OCI-LY3 (cell line): Measurements from ENCODE around the gene ZBTB7C.

ENCODE experiments used
- H2AFZ ChIP-seq: fragments of 200-600, 300-600 bp; shearing (Covaris generic); 2 replicates; pipeline ENCODE4 v1.6.0; 2014; ENCODE audit warnings: antibody characterized with exemption, low read depth, low read length
- H3K27ac ChIP-seq: fragments of 200-600, 300-600 bp; sonication (generic); 2 replicates; pipeline ENCODE4 v1.5.1; 2014; ENCODE audit warnings: mild to moderate bottlenecking, low read length, moderate library complexity, mixed read lengths
- H3K27me3 ChIP-seq: fragments of 200-600, 300-600 bp; sonication (generic); 2 replicates; pipeline ENCODE4 v1.6.1; 2014; ENCODE audit warnings: low read depth, low read length, mixed read lengths
- H3K36me3 ChIP-seq: fragments of 200-600, 300-600 bp; sonication (generic); replicated peaks from 2 replicates; pipeline ENCODE3; 2014; ENCODE audit warnings: low read depth, low read length, mixed read lengths
- H3K4me1 ChIP-seq: fragments of 300-600, 200-600 bp; sonication (generic); 2 replicates; pipeline ENCODE4 v1.6.1; 2014; ENCODE audit warnings: low read length, mixed read lengths
- H3K4me2 ChIP-seq: fragments of 200-600, 300-600 bp; sonication (generic); 2 replicates; pipeline ENCODE4 v1.6.1; 2014; ENCODE audit warnings: low read length, mixed read lengths
- H3K4me3 ChIP-seq: fragments of 300-600, 200-600 bp; sonication (generic); 2 replicates; pipeline ENCODE4 v1.5.1; 2014; ENCODE audit warnings: antibody characterized with exemption, mild to moderate bottlenecking, low read length, moderate library complexity
- H3K79me2 ChIP-seq: fragments of 300-600, 200-600 bp; shearing (Covaris generic); 2 replicates; pipeline ENCODE4 v1.6.1; 2014; ENCODE audit warnings: mild to moderate bottlenecking, low read length, mixed read lengths
- H3K9ac ChIP-seq: fragments of 300-600, 200-600 bp; shearing (Covaris generic); 2 replicates; pipeline ENCODE4 v1.6.0; 2014; ENCODE audit warnings: mild to moderate bottlenecking, low read length, moderate library complexity
- H3K9me3 ChIP-seq: fragments of 200-600, 300-600 bp; shearing (Covaris generic); 2 replicates; pipeline ENCODE4 v1.6.1; 2014; ENCODE audit warnings: low read length, mixed read lengths; ENCODE audit not compliant: insufficient read depth
- H4K20me1 ChIP-seq: fragments of 200-600, 300-600 bp; sonication (generic); 2 replicates; pipeline ENCODE4 v1.6.1; 2016; ENCODE audit warnings: low read length, mixed read lengths; ENCODE audit not compliant: insufficient read depth
- EZH2phosphoT487 ChIP-seq: fragments of 200-600 bp; shearing (Covaris generic); IDR thresholded peaks from 2 replicates; pipeline ENCODE4 v1.6.1; 2018; ENCODE audit warnings: antibody characterized with exemption, mixed run types, low read depth
- TF ChIP-seq, protein P1 (sequence below): fragments of 200-600, 300-600 bp; sonication (generic); IDR thresholded peaks from 2 replicates; pipeline ENCODE4 v1.5.1; 2014; ENCODE audit warnings: antibody characterized with exemption, low read length, low read depth

ZBTB7C gene

DNA sequence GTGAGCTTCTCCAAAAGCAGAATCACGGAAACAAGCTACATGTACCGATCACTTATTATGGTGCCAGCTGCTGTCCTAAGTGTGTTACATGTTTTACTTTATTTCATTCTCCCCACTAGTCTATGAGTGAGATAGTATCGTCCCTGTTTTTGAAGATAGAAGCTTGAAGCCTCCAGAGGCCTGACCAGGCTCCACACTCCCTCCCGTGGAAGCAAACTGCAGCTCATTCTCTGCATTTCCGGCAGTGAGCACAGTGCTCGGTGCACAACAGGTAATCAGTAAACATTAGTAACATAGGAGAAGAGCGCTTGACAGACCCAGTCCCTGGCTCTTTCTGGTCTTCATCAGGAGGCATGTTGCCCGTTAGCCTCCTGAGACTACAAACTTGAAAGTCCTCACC is 72.9 kb downstream of the ZBTB7C start:
- no peaks in the 10 kb centered on the region for H3K4me1 ChIP-seq
- H3K27me3 ChIP-seq, result peaks cover 32% of the 10 kb centered on the region
- H3K9ac ChIP-seq, result no peak overlapping the region
- no peak overlapping the region for H3K27ac ChIP-seq
- H3K4me3 ChIP-seq, result no peak overlapping the region
- TF ChIP-seq EZH2phosphoT487, result no peak
- TF ChIP-seq, protein P1, sequence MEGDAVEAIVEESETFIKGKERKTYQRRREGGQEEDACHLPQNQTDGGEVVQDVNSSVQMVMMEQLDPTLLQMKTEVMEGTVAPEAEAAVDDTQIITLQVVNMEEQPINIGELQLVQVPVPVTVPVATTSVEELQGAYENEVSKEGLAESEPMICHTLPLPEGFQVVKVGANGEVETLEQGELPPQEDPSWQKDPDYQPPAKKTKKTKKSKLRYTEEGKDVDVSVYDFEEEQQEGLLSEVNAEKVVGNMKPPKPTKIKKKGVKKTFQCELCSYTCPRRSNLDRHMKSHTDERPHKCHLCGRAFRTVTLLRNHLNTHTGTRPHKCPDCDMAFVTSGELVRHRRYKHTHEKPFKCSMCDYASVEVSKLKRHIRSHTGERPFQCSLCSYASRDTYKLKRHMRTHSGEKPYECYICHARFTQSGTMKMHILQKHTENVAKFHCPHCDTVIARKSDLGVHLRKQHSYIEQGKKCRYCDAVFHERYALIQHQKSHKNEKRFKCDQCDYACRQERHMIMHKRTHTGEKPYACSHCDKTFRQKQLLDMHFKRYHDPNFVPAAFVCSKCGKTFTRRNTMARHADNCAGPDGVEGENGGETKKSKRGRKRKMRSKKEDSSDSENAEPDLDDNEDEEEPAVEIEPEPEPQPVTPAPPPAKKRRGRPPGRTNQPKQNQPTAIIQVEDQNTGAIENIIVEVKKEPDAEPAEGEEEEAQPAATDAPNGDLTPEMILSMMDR, result no peak
- no peaks in the 10 kb centered on the region for H4K20me1 ChIP-seq
- H3K79me2 ChIP-seq, result no peaks in the 10 kb centered on the region
- H3K36me3 ChIP-seq, result no peaks in the 10 kb centered on the region
- no peak overlapping the region for H2AFZ ChIP-seq
- no peak overlapping the region for H3K4me2 ChIP-seq
- no peaks in the 10 kb centered on the region for H3K9me3 ChIP-seq

DNA sequence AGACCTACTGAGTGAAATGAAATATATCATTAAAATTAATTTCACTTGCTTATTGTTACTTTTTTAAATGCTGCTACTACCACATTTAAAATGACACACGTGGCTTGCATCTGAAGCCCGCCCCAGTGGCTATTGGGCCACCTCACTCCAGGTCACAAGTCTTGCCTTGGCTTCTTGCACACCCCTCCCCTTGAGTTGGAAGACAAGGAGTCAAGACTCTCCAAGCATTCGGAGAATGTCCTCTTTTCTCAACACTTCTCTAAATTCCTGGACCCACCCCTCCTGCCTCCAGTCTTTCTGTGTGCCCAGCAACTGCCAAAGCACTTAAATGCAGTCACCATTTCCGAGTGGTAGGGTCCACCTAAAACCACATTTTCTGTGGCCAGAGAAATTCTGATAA is 73.4 kb downstream of the ZBTB7C start:
- H3K27me3 ChIP-seq, result peaks cover 37% of the 10 kb centered on the region
- TF ChIP-seq, protein P1, result no peak
- H3K9ac ChIP-seq, result no peak overlapping the region
- H2AFZ ChIP-seq, result no peak overlapping the region
- H3K4me3 ChIP-seq, result no peak overlapping the region
- H4K20me1 ChIP-seq, result no peaks in the 10 kb centered on the region
- no peaks in the 10 kb centered on the region for H3K79me2 ChIP-seq
- no peaks in the 10 kb centered on the region for H3K4me1 ChIP-seq
- no peak overlapping the region for H3K27ac ChIP-seq
- no peak overlapping the region for H3K4me2 ChIP-seq
- no peaks in the 10 kb centered on the region for H3K9me3 ChIP-seq
- no peaks in the 10 kb centered on the region for H3K36me3 ChIP-seq

DNA sequence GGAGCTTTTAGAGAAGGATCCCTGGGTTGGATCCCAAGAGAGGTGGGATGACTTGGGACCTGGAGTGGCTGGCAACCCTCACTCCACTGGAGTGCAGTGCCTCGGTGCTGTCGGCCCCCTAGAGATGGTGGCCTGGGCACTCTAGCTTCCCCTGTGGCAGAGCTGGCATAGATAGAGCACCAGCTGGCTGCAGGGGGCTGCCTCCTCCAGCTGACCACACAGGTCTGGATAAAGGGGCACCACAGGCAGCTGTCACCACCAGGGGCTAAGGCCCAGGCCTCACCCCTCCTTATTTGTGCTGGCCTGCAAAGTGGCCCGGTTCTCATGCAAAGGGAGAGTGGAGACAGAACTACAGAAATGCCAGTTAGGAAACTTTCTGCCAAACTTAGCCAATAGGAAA is 74.3 kb downstream of the ZBTB7C start:
- H3K4me1 ChIP-seq, result no peaks in the 10 kb centered on the region
- H4K20me1 ChIP-seq, result no peaks in the 10 kb centered on the region
- H3K27me3 ChIP-seq, result peaks cover 43% of the 10 kb centered on the region
- H3K4me2 ChIP-seq, result no peak overlapping the region
- no peak overlapping the region for H3K4me3 ChIP-seq
- H3K27ac ChIP-seq, result no peak overlapping the region
- H3K36me3 ChIP-seq, result no peaks in the 10 kb centered on the region
- no peak for TF ChIP-seq EZH2phosphoT487
- TF ChIP-seq, protein P1, result no peak
- no peak overlapping the region for H2AFZ ChIP-seq
- H3K9me3 ChIP-seq, result no peaks in the 10 kb centered on the region
- H3K79me2 ChIP-seq, result no peaks in the 10 kb centered on the region
- H3K9ac ChIP-seq, result no peak overlapping the region

DNA sequence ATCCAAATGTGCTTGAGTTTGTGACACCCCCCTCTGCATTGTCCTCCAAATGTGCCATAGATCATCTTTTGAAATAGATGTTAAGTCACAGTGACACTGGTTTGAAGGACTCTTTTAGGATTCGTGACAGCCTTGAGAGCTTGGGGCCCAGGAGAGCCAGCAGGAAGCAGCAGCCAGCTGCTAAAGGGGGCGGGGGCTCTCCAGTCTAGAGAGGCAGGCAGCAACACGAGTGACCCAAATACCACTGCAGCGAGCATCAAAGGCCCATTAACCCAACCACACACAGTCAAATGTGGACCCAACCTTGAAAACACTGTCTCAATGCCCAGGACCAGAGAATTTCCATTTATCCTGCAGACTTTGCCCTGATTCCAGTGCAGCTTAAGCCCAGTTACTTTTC is 75.6 kb downstream of the ZBTB7C start:
- H3K36me3 ChIP-seq, result no peaks in the 10 kb centered on the region
- H3K27ac ChIP-seq, result no peak overlapping the region
- H3K9ac ChIP-seq, result no peak overlapping the region
- TF ChIP-seq EZH2phosphoT487, result no peak
- TF ChIP-seq, protein P1, result no peak
- peaks cover 48% of the 10 kb centered on the region for H3K27me3 ChIP-seq
- H3K4me2 ChIP-seq, result no peak overlapping the region
- H4K20me1 ChIP-seq, result no peaks in the 10 kb centered on the region
- H3K9me3 ChIP-seq, result no peaks in the 10 kb centered on the region
- H3K4me3 ChIP-seq, result no peak overlapping the region
- H2AFZ ChIP-seq, result no peak overlapping the region
- no peaks in the 10 kb centered on the region for H3K79me2 ChIP-seq
- H3K4me1 ChIP-seq, result no peaks in the 10 kb centered on the region
